PC-9 (cell line): ENCODE measurements around the gene ERCC1.
"Not testable (repeated sequence)": the region's sequence is repeated elsewhere in the genome, so short reads cannot be mapped to it uniquely, and the experiment has no call there.

Experiments
- CTCF ChIP-seq: fragments of 200-600 bp; sonication (generic); conservative IDR thresholded peaks from 2 replicates; pipeline ENCODE4 v1.6.1; 2017; ENCODE audit warnings: mixed run types, antibody characterized with exemption, mild to moderate bottlenecking, moderate library complexity
- EZH2 ChIP-seq: fragments of 200-600 bp; sonication (generic); IDR thresholded peaks from 2 replicates; pipeline ENCODE4 v1.8.0; 2017; ENCODE audit warnings: antibody characterized with exemption, low read depth

- not testable (repeated sequence) for TF ChIP-seq CTCF, EZH2
These were observed 13.4 kb downstream of the ERCC1 start for GRCh38 chr19:45410330-45410729.
